IMR-90 (cell line): ENCODE measurements around the gene SAMD15. TPM values are rescaled to one million over a fixed set of nuclear protein-coding genes. Genes with fewer than 3 reads are reported as not detected.

Source experiments
- ATAC-seq: fragments of 200-7000 bp; cut with Tn5 transposase; 2 replicates; pipeline ENCODE4 v1.9.1; 2020; ENCODE audit warnings: low read depth, mild to moderate bottlenecking, moderate library complexity
- BruUV-seq: library from RNA; stranded (reverse); fragments of 400-500 nt; replicated peaks from 2 replicates; lab custom pipeline; 2021; lab: Mats Ljungman, UMichigan
- CTCF ChIA-PET: fragments of 300-600 bp; formaldehyde crosslinking; extraction: SDS; loops from one replicate; lab custom pipeline; 2021; ENCODE audit warnings: antibody characterized with exemption; lab: Yijun Ruan, JAX
- POLR2A ChIA-PET: fragments of 300-600 bp; sonication (Branson Sonifier 250); formaldehyde crosslinking; loops from one replicate; lab custom pipeline; 2022; ENCODE audit warnings: antibody characterized with exemption; ENCODE audit not compliant: unreplicated experiment; lab: Charles Lee
- DNase-seq: peaks from one replicate; pipeline ENCODE4 v3.0.0; 2013
- H2AFZ ChIP-seq: replicated peaks from 2 replicates; pipeline ENCODE3; 2013; ENCODE audit warnings: low read length, mild to moderate bottlenecking; ENCODE audit not compliant: poor library complexity
- H2AK5ac ChIP-seq: 2 replicates; pipeline ENCODE4 v1.6.1; 2013; ENCODE audit warnings: low read depth, low read length, inconsistent platforms
- H2AK9ac ChIP-seq: replicated peaks from 2 replicates; pipeline ENCODE3; 2013; ENCODE audit warnings: mild to moderate bottlenecking, low read depth, low read length, moderate library complexity; ENCODE audit not compliant: poor library complexity
- H2BK120ac ChIP-seq: 2 replicates; pipeline ENCODE4 v1.6.1; 2013; ENCODE audit warnings: low read depth, low read length, inconsistent platforms
- H2BK15ac ChIP-seq: 3 replicates; pipeline ENCODE4 v1.6.1; 2013; ENCODE audit warnings: low read depth, low read length, inconsistent platforms
- H2BK20ac ChIP-seq: 2 replicates; pipeline ENCODE4 v1.6.1; 2013; ENCODE audit warnings: low read depth, mild to moderate bottlenecking, inconsistent platforms, low read length, moderate library complexity
- H2BK5ac ChIP-seq: 2 replicates; pipeline ENCODE4 v1.6.1; 2013; ENCODE audit warnings: mild to moderate bottlenecking, low read depth, low read length, inconsistent platforms; ENCODE audit not compliant: poor library complexity, severe bottlenecking
- H3K14ac ChIP-seq: replicated peaks from 2 replicates; pipeline ENCODE4 v1.6.1; 2013; ENCODE audit warnings: low read depth, low read length, inconsistent platforms
- H3K18ac ChIP-seq: 2 replicates; pipeline ENCODE4 v1.6.1; 2013; ENCODE audit warnings: low read depth, low read length, control low read depth
- H3K23ac ChIP-seq: 2 replicates; pipeline ENCODE4 v1.6.1; 2013; ENCODE audit warnings: low read depth, low read length, inconsistent platforms
- H3K27ac ChIP-seq: 2 replicates; pipeline ENCODE4 v1.5.1; 2013; ENCODE audit warnings: mild to moderate bottlenecking, control low read depth, low read length; ENCODE audit not compliant: insufficient read depth
- H3K27me3 ChIP-seq: 2 replicates; pipeline ENCODE4 v1.6.1; 2013; ENCODE audit warnings: low read length; ENCODE audit not compliant: control insufficient read depth, insufficient read depth
- H3K36me3 ChIP-seq: 2 replicates; pipeline ENCODE4 v1.6.1; 2013; ENCODE audit warnings: low read length, mixed read lengths; ENCODE audit not compliant: control insufficient read depth, insufficient read depth
- H3K4ac ChIP-seq: 2 replicates; pipeline ENCODE4 v1.6.1; 2013; ENCODE audit warnings: low read depth, low read length, inconsistent platforms
- H3K4me1 ChIP-seq: 2 replicates; pipeline ENCODE4 v1.6.1; 2013; ENCODE audit warnings: low read length, mixed read lengths; ENCODE audit not compliant: control insufficient read depth, insufficient read depth
- H3K4me2 ChIP-seq: 2 replicates; pipeline ENCODE4 v1.6.1; 2013; ENCODE audit warnings: low read depth, mild to moderate bottlenecking, control low read depth, low read length, moderate library complexity
- H3K4me3 ChIP-seq: 2 replicates; pipeline ENCODE4 v1.5.1; 2013; ENCODE audit warnings: low read depth, mild to moderate bottlenecking, control low read depth, low read length, moderate library complexity; ENCODE audit not compliant: insufficient read depth
- H3K56ac ChIP-seq: 2 replicates; pipeline ENCODE4 v1.6.1; 2013; ENCODE audit warnings: low read length, inconsistent platforms; ENCODE audit not compliant: insufficient read depth; ENCODE audit errors: extremely low read depth
- H3K79me1 ChIP-seq, 2 experiments: 2 replicates each; pipeline ENCODE4 v1.6.1; 2013; ENCODE audit warnings: low read length in 2 of 2, inconsistent platforms in 1 of 2, low read depth in 1 of 2
- H3K9ac ChIP-seq: 2 replicates; pipeline ENCODE4 v1.6.1; 2013; ENCODE audit warnings: low read depth, low read length, control low read depth
- H3K9me1 ChIP-seq: 2 replicates; pipeline ENCODE4 v1.6.1; 2013; ENCODE audit warnings: low read length, inconsistent platforms; ENCODE audit not compliant: insufficient read depth
- H3K9me3 ChIP-seq: 2 replicates; pipeline ENCODE4 v1.6.1; 2013; ENCODE audit warnings: low read length; ENCODE audit not compliant: control insufficient read depth, insufficient read depth
- H4K20me1 ChIP-seq: 2 replicates; pipeline ENCODE4 v1.6.1; 2013; ENCODE audit warnings: low read length, inconsistent platforms; ENCODE audit not compliant: insufficient read depth
- H4K5ac ChIP-seq: 2 replicates; pipeline ENCODE4 v1.6.1; 2013; ENCODE audit warnings: mild to moderate bottlenecking, low read depth, low read length, control low read depth
- H4K8ac ChIP-seq, 2 experiments: 2 replicates each; pipeline ENCODE4 v1.6.1; 2013; ENCODE audit warnings: low read depth in 2 of 2, low read length in 2 of 2, control low read depth in 1 of 2, inconsistent platforms in 1 of 2
- H4K91ac ChIP-seq: 2 replicates; pipeline ENCODE4 v1.6.1; 2013; ENCODE audit warnings: low read depth, low read length, inconsistent platforms; ENCODE audit not compliant: insufficient read depth
- CEBPB ChIP-seq: IDR thresholded peaks from 2 replicates; pipeline ENCODE4 v1.6.1; 2012; ENCODE audit warnings: low read depth, low read length, improper control_type of control experiment
- MXI1 ChIP-seq: IDR thresholded peaks from 2 replicates; pipeline ENCODE4 v1.6.1; 2012; ENCODE audit warnings: low read depth, mild to moderate bottlenecking, low read length, moderate library complexity, borderline replicate concordance
- WGBS, 2 experiments: methylation state at CpG; one replicate each; pipeline versions ENCODE4 v1.1.5 to v1.1.7; 2013; ENCODE audit warnings: missing lambda C conversion rate in 2 of 2; ENCODE audit not compliant: insufficient read length in 1 of 2; ENCODE audit errors: extremely low coverage in 2 of 2; 5-methylcytosine and 5-hydroxymethylcytosine counted together
- dilution Hi-C: fragments of 300-500 bp; cut with HindIII; formaldehyde crosslinking; loops from one replicate; pipeline ENCODE4 v1.14.3; 2018; ENCODE audit warnings: low sequenced_read_pairs; ENCODE audit not compliant: unreplicated experiment
- in situ Hi-C: fragments of 300-500 bp; cut with MboI; formaldehyde crosslinking; loops from 3 replicates; pipeline ENCODE4 v1.14.3; 2019; ENCODE audit warnings: low sequenced_read_pairs, inconsistent platforms, mixed read lengths
- intact Hi-C: fragments of 100-400 bp; cut with micrococcal nuclease; formaldehyde crosslinking; loops from 2 replicates; pipeline ENCODE4 v1.10.0; 2022
- polyA plus RNA-seq, 3 experiments: library from polyadenylated mRNA; depleted of rRNA; stranded (reverse); fragments of >200 nt; gene quantifications; 2 replicates each; pipeline ENCODE4 v1.2.3, GENCODE V29; 2012; ENCODE audit warnings: low replicate concordance in 1 of 3
- total RNA-seq: library from RNA; depleted of rRNA; stranded (reverse); fragments of >200 nt; gene quantifications from 2 replicates; pipeline ENCODE4 v1.2.3, GENCODE V29; 2012

SAMD15 gene
- total and polyA plus RNA-seq, 2 of the 4 experiments (the other 2 are of a cell fraction): 0.68 to 1.3 TPM

GRCh38 chr14:77390188-77390587 lies 13.0 kb downstream of the SAMD15 start:
- no peaks in the 10 kb centered on the region for H4K20me1 ChIP-seq
- no peak overlapping the region for H3K4me2 ChIP-seq
- H3K79me1 ChIP-seq: no peaks in the 10 kb centered on the region
- H2BK5ac ChIP-seq: no peak overlapping the region
- no peak overlapping the region for H3K27ac ChIP-seq
- H2AFZ ChIP-seq: no peak overlapping the region
- no peak overlapping the region for H3K14ac ChIP-seq
- H3K36me3 ChIP-seq: no peaks in the 10 kb centered on the region
- no peak for DNase-seq
- H2BK120ac ChIP-seq: no peak overlapping the region
- H2AK5ac ChIP-seq: no peak overlapping the region
- in situ Hi-C loops: no loop called here
- H4K5ac ChIP-seq: no peak overlapping the region
- TF ChIP-seq MXI1 (no peak), CEBPB (no peak)
- no peaks in the 10 kb centered on the region for H3K9me3 ChIP-seq
- no peaks in the 10 kb centered on the region; the same call in 1 of the 2 replicates for H3K27me3 ChIP-seq
- no peak overlapping the region for H3K4me3 ChIP-seq
- ATAC-seq: no peak
- H3K4me1 ChIP-seq: no peaks in the 10 kb centered on the region
- no peak overlapping the region for H2BK20ac ChIP-seq
- no peak overlapping the region for H2BK15ac ChIP-seq
- POLR2A ChIA-PET: no interaction called here
- dilution Hi-C loops: no loop called here
- H2AK9ac ChIP-seq: no peak overlapping the region
- WGBS, 2 experiments: no CpG with 5 or more reads among the region's 4 CpGs
- CTCF ChIA-PET: interaction anchor here (1.0 kb wide), 1 partner anchor 11 kb away, joined by 3 read pairs; no protein-coding TSS in a partner anchor
- intact Hi-C loops: no loop called here
- no peak overlapping the region for H3K18ac ChIP-seq
- no peaks in the 10 kb centered on the region for H3K9me1 ChIP-seq
- no peak overlapping the region for H3K56ac ChIP-seq
- H3K4ac ChIP-seq: no peak overlapping the region
- no TSS peak for BruUV-seq
- H3K9ac ChIP-seq: no peak overlapping the region
- H4K8ac ChIP-seq: no peak overlapping the region
- H3K23ac ChIP-seq: no peak overlapping the region
- H4K91ac ChIP-seq: no peak overlapping the region
